Caki2 (cell line): ENCODE data around the gene ATF6. TPM values are rescaled to one million over a fixed set of nuclear protein-coding genes. Genes with fewer than 3 reads are reported as not detected.
A peak's percentile ranks its signal among the peaks of the same experiment; 100 is the strongest.

Source experiments
- DNase-seq: peaks from one replicate; pipeline ENCODE4 v3.0.0-alpha.2; 2015; ENCODE audit warnings: low read depth
- in situ Hi-C: cut with HindIII; loops from 2 replicates; pipeline ENCODE4 v1.10.0; 2016; ENCODE audit warnings: low sequenced_read_pairs, low pct_unique_long_range_greater_than_20kb, mixed read lengths
- total RNA-seq: library from RNA; depleted of rRNA; stranded (reverse); fragments of >200 nt; shearing (Covaris generic); gene quantifications from 2 replicates; pipeline ENCODE4 v1.2.3, GENCODE V29; 2014; ENCODE audit warnings: low replicate concordance

The ATF6 gene
- total RNA-seq, 1 experiment from 2014 or later = 13.5 TPM

- DNase-seq = no peak
- in situ Hi-C loops = no loop called here
These were observed 175.8 kb downstream of the ATF6 start for GRCh38 chr1:161941726-161942436.

- in situ Hi-C loops = no loop called here
These were observed 177.6 kb downstream of the ATF6 start for GRCh38 chr1:161943737-161944136.

GRCh38 chr1:161944381-161944780 lies 178.3 kb downstream of the ATF6 start:
- no peak for DNase-seq
- in situ Hi-C loops = no loop called here

More at GRCh38 chr1:161943737-161944136, 177.6 kb downstream of the ATF6 start:
- DNase-seq = no peak

- no peak for DNase-seq
- in situ Hi-C loops = no loop called here
These were observed 179.4 kb downstream of the ATF6 start for GRCh38 chr1:161945306-161946060.

GRCh38 chr1:161946071-161946987 lies 180.2 kb downstream of the ATF6 start:
- in situ Hi-C loops = no loop called here
- no peak for DNase-seq

- DNase-seq = no peak
- in situ Hi-C loops = no loop called here
These were observed 182.3 kb downstream of the ATF6 start for GRCh38 chr1:161948435-161948834.

GRCh38 chr1:161949548-161949947 lies 183.4 kb downstream of the ATF6 start:
- in situ Hi-C loops = no loop called here
- DNase-seq = no peak

- no peak for DNase-seq
- in situ Hi-C loops = no loop called here
These were observed 184.3 kb downstream of the ATF6 start for GRCh38 chr1:161950377-161950776.

GRCh38 chr1:161951646-161952045 lies 185.5 kb downstream of the ATF6 start:
- in situ Hi-C loops = no loop called here
- DNase-seq = no peak

GRCh38 chr1:161952607-161953172 lies 186.6 kb downstream of the ATF6 start:
- in situ Hi-C loops = no loop called here
- DNase-seq = no peak

- DNase-seq = no peak
- in situ Hi-C loops = no loop called here
These were observed 187.3 kb downstream of the ATF6 start for GRCh38 chr1:161953256-161953920.

GRCh38 chr1:161954050-161954449 lies 187.9 kb downstream of the ATF6 start:
- peak; percentile 13 for DNase-seq
- in situ Hi-C loops = no loop called here

- DNase-seq = no peak
- in situ Hi-C loops = no loop called here
These were observed 188.3 kb downstream of the ATF6 start for GRCh38 chr1:161954466-161954865.

- no peak for DNase-seq
- in situ Hi-C loops = no loop called here
These were observed 189.5 kb downstream of the ATF6 start for GRCh38 chr1:161955606-161956005.

GRCh38 chr1:161956097-161956496 lies 190.0 kb downstream of the ATF6 start:
- in situ Hi-C loops = no loop called here

GRCh38 chr1:161956930-161957329 lies 190.8 kb downstream of the ATF6 start:
- no peak for DNase-seq
- in situ Hi-C loops = no loop called here

More at GRCh38 chr1:161956097-161956496, 190.0 kb downstream of the ATF6 start:
- DNase-seq = no peak

GRCh38 chr1:161958425-161958824 lies 192.3 kb downstream of the ATF6 start:
- in situ Hi-C loops = no loop called here
- peak; percentile 39 for DNase-seq
